GM06990 (cell line): Measurements from ENCODE around the gene TRPT1.

Experiments used
- DNase-seq: peaks from one replicate; pipeline ENCODE4 v3.0.0-alpha.2; 2011; ENCODE audit not compliant: insufficient read length; ENCODE audit errors: extremely low read depth
- H3K27me3 ChIP-seq: replicated peaks from 2 replicates; pipeline ENCODE4 v1.6.0; 2011; ENCODE audit warnings: low read length; ENCODE audit not compliant: control insufficient read depth, insufficient read depth
- H3K36me3 ChIP-seq: 2 replicates; pipeline ENCODE4 v1.5.1; 2011; ENCODE audit warnings: low read length; ENCODE audit not compliant: control insufficient read depth, insufficient read depth
- H3K4me3 ChIP-seq: replicated peaks from 2 replicates; pipeline ENCODE4 v1.5.1; 2011; ENCODE audit warnings: low read depth, mild to moderate bottlenecking, control low read depth, low read length
- TF ChIP-seq, protein P1 (sequence below): IDR thresholded peaks from 2 replicates; pipeline ENCODE4 v1.5.1; 2011; ENCODE audit warnings: low read length, control low read depth, mild to moderate bottlenecking, inconsistent platforms; ENCODE audit not compliant: insufficient read depth, poor library complexity, severe bottlenecking

TRPT1 gene

DNA sequence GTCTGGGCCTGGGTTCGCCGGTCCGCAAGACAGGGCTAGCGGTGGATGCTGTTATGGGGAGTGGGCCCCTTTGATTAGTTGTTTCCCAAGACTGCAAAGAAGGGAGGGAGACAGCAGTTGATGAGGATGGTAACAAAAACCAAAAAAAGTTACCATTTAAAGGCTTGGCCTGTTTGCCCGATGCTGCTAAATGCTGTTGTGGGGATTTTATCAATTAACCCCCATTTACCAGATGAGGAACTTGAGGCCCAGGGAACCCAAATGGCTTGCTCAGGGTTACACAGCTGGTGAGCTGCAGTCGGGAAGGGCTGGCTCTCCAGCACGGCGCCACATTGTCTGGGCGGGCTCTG is 3.4 kb downstream of the TRPT1 start:
- TF ChIP-seq, protein P1, sequence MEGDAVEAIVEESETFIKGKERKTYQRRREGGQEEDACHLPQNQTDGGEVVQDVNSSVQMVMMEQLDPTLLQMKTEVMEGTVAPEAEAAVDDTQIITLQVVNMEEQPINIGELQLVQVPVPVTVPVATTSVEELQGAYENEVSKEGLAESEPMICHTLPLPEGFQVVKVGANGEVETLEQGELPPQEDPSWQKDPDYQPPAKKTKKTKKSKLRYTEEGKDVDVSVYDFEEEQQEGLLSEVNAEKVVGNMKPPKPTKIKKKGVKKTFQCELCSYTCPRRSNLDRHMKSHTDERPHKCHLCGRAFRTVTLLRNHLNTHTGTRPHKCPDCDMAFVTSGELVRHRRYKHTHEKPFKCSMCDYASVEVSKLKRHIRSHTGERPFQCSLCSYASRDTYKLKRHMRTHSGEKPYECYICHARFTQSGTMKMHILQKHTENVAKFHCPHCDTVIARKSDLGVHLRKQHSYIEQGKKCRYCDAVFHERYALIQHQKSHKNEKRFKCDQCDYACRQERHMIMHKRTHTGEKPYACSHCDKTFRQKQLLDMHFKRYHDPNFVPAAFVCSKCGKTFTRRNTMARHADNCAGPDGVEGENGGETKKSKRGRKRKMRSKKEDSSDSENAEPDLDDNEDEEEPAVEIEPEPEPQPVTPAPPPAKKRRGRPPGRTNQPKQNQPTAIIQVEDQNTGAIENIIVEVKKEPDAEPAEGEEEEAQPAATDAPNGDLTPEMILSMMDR: no peak
- no peak for DNase-seq
- no peaks in the 10 kb centered on the region for H3K27me3 ChIP-seq
- H3K4me3 ChIP-seq: no peak overlapping the region
- peaks cover 42% of the 10 kb centered on the region for H3K36me3 ChIP-seq

DNA sequence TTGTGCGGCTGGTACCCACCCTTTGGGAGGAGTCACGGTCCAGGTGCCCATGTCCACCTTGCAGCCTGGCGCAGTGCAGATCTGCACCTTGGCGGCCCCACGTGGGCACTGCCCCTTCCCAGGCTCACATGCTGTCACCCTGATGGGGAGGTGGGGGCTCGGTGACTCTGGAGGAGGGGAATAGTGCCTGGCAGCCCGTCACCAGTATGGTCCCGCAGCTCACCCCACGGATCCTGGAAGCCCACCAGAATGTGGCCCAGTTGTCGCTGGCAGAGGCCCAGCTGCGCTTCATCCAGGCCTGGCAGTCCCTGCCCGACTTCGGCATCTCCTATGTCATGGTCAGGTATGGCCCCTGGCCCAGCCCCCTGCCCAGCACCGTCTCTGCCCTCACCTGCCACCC is 5.2 kb downstream of the TRPT1 start:
- Histone ChIP-seq H3K36me3 (peaks cover 43% of the 10 kb centered on the region), H3K4me3 (no peak overlapping the region), H3K27me3 (no peaks in the 10 kb centered on the region)
- TF ChIP-seq, protein P1: no peak
- DNase-seq: no peak

DNA sequence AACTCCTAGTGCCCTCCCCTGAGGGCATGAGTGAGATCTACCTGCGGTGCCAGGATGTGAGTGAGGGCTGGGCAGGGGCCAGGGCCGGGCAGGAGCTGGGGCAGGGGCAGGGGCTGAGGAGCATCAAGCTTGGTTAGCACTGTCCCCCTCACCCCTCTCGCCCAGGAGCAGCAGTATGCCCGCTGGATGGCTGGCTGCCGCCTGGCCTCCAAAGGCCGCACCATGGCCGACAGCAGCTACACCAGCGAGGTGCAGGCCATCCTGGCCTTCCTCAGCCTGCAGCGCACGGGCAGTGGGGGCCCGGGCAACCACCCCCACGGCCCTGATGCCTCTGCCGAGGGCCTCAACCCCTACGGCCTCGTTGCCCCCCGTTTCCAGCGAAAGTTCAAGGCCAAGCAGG is 5.7 kb downstream of the TRPT1 start:
- TF ChIP-seq, protein P1: no peak
- DNase-seq: no peak
- no peak overlapping the region for H3K4me3 ChIP-seq
- peaks cover 43% of the 10 kb centered on the region for H3K36me3 ChIP-seq
- H3K27me3 ChIP-seq: no peaks in the 10 kb centered on the region

DNA sequence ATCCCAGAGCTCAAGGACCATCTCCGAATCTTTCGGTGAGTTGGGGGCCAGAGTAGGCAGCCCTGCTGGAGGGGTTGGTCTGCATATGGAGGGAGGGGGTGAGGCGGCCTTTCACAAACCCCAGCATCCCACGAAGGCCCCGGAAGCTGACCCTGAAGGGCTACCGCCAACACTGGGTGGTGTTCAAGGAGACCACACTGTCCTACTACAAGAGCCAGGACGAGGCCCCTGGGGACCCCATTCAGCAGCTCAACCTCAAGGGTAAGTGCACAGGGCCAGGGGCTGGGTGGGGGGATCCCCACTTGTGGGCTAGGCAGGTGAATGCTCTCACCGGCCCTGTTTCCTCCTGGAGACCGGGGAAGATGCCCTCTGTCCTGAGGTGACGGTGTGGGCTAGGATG is 6.2 kb downstream of the TRPT1 start:
- H3K36me3 ChIP-seq: peaks cover 44% of the 10 kb centered on the region
- DNase-seq: no peak
- no peak overlapping the region for H3K4me3 ChIP-seq
- TF ChIP-seq, protein P1: no peak
- no peaks in the 10 kb centered on the region for H3K27me3 ChIP-seq

DNA sequence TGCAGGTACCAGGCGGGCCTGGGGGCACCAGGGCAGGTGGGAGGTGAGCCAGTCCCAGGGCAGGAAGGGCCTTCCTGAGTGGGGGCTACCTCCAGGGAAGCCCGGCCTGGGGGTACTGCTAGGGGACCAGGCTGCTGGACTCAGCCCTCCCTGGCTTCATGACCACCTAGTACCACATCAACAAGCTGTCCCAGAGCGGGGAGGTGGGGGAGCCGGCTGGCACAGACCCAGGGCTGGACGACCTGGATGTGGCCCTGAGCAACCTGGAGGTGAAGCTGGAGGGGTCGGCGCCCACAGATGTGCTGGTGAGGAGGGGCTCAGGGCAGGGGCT is 6.7 kb downstream of the TRPT1 start:
- Histone ChIP-seq H3K4me3 (no peak overlapping the region), H3K27me3 (no peaks in the 10 kb centered on the region), H3K36me3 (peaks cover 43% of the 10 kb centered on the region)
- DNase-seq: no peak
- TF ChIP-seq, protein P1: no peak

DNA sequence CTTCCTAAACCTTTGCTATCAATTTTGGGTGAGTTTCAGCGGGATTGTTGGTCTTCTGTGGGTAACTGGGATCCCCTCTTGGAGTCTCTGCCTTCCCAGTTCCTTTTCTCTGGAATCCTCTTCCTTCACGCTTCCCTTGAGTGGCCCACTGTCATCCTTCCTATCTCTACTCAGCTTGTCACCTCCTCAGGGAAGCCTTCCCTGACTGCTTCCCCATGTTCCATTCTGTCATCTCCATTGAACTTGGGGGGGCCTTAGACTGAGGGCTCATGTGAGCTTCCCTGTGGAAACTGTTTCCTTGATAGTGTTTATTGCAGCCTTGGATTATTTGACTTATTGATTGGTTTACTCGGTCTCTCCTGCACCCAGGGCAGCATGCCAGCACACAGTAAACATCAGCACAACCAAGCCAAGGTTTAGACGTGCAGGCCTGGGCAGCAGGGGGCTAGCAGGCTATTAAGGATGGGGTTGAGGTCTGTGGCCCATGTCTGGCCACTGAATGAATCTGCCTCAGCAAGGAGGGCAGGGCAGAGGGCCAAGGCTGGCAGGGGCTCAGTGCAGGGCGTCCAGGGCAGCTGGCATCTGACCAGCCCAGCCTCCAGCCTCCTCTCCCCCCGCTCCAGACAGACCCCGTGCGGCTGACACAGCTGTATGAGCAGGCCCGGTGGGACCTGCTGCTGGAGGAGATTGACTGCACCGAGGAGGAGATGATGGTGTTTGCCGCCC is 7.2 kb downstream of the TRPT1 start:
- TF ChIP-seq, protein P1: no peak
- Histone ChIP-seq H3K27me3 (no peaks in the 10 kb centered on the region), H3K36me3 (peaks cover 37% of the 10 kb centered on the region), H3K4me3 (no peak overlapping the region)
- no peak for DNase-seq
